ENCODE results near the gene TAS2R13. TPM values are rescaled to one million over a fixed set of nuclear protein-coding genes. Genes with fewer than 3 reads are reported as not detected.
A peak's percentile ranks its signal among the peaks of the same experiment; 100 is the strongest.

TAS2R13 gene
- total and polyA plus RNA-seq, 3 experiments from 2014 or later, result 0.26 to 0.27 TPM; not detected in 1

DNA sequence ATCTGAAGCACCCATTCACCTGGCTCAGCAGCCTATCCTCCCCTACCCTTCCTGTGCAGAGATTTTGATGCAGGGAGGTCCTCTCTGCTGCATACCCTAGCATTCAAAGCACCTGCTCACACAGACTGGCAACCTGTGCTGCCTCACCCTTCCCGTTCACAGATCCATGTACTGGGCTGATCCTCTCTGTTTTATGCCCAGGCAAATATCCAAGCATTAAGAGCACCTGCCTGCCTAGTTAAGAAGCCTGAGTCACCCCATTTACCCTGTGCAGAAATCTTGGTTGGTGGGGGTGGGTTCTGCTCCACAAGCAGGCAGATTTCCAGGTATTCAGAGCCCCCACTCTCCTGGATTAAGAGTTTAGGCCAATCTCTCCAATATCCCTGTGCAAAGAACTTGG, 8.4 kb downstream of the TAS2R13 start:
- H3K4me3 Mint-ChIP-seq, result no peak overlapping the region
- Histone ChIP-seq H3K27me3 (ENCODE audit: insufficient read depth, low read length, poor library complexity, severe bottlenecking) (no peaks in the 10 kb centered on the region), H3K27ac (ENCODE audit: low read depth, low read length) (no peak overlapping the region), H3K36me3 (ENCODE audit: insufficient read depth, low read length) (no peaks in the 10 kb centered on the region), H3K4me3 (ENCODE audit: low read length) (no peak overlapping the region), H3K9me3 (ENCODE audit: low read length) (peaks cover 7% of the 10 kb centered on the region), H3K4me1 (ENCODE audit: insufficient read depth, low read length) (no peaks in the 10 kb centered on the region)
- H3K9me3 Mint-ChIP-seq, result peaks cover 31 to 52% (median 34%) of the 10 kb centered on the region in 5 donors
- H3K27ac Mint-ChIP-seq, result no peak overlapping the region
- peaks cover 0 to 2% (median 0%) of the 10 kb centered on the region in 3 donors for H3K4me1 Mint-ChIP-seq
- POLR2A ChIA-PET, result no interaction called here
- no peak for DNase-seq
- no peaks in the 10 kb centered on the region for H3K27me3 Mint-ChIP-seq
- CTCF ChIA-PET, result no interaction called here
- peaks cover 8 to 71% (median 26%) of the 10 kb centered on the region in 3 donors for H3K36me3 Mint-ChIP-seq

DNA sequence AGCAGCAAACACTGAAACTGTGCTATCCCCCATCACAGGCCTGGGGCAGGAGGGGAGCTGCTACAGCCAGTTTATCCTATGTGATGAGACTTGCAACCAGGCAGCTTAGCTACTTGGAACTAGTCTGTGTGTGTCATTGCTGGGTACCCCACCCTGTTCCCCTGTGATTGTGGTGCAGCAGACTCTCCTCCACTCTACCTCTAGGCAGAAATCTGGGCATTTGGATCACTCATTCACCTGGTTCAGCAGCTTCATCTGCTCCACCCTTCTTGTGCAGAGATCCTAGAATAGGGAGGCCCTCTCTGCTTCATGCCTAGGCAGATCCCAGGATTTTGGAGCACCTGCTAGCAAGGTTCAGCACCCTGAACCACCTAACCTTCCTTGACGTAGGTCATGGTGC, 8.8 kb downstream of the TAS2R13 start:
- Histone ChIP-seq H3K4me3 (ENCODE audit: low read length) (no peak overlapping the region), H3K4me1 (ENCODE audit: insufficient read depth, low read length) (no peaks in the 10 kb centered on the region), H3K27ac (ENCODE audit: low read depth, low read length) (no peak overlapping the region), H3K36me3 (ENCODE audit: insufficient read depth, low read length) (no peaks in the 10 kb centered on the region), H3K9me3 (ENCODE audit: low read length) (peaks cover 7% of the 10 kb centered on the region), H3K27me3 (ENCODE audit: insufficient read depth, low read length, poor library complexity, severe bottlenecking) (no peaks in the 10 kb centered on the region)
- Mint-ChIP-seq H3K4me3 (no peak overlapping the region), H3K27ac (no peak overlapping the region), H3K27me3 (no peaks in the 10 kb centered on the region), H3K9me3 (peaks cover 30 to 47% (median 34%) of the 10 kb centered on the region in 5 donors), H3K4me1 (peaks cover 0 to 2% (median 0%) of the 10 kb centered on the region in 3 donors), H3K36me3 (peaks cover 8 to 71% (median 26%) of the 10 kb centered on the region in 3 donors)
- POLR2A ChIA-PET, result no interaction called here
- DNase-seq, result no peak
- CTCF ChIA-PET, result no interaction called here

DNA sequence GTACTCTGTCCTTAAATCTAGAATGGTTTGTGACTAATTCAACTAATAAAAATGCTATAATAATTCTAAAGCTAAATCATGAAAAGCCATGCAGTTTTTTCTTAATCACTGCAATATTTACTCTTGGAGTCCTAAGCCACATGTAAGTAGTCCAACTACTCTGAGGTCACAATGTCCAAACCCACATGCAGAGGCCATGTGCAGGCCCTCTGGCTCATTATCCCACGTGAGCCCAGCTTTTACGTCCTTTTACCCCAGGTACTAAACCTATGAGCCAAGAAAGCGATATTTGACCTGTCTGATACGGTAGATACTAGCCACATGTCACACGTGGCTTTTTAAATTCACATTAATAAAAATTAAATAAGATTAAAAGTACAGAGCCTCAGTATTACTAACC, 12.5 kb downstream of the TAS2R13 start:
- H3K27ac Mint-ChIP-seq, result no peak overlapping the region
- Histone ChIP-seq H3K27me3 (ENCODE audit: insufficient read depth, low read length, poor library complexity, severe bottlenecking) (no peaks in the 10 kb centered on the region), H3K27ac (ENCODE audit: low read depth, low read length) (no peak overlapping the region), H3K4me3 (ENCODE audit: low read length) (no peak overlapping the region), H3K9me3 (ENCODE audit: low read length) (no peaks in the 10 kb centered on the region), H3K36me3 (ENCODE audit: insufficient read depth, low read length) (no peaks in the 10 kb centered on the region), H3K4me1 (ENCODE audit: insufficient read depth, low read length) (no peaks in the 10 kb centered on the region)
- H3K4me3 Mint-ChIP-seq, result no peak overlapping the region
- DNase-seq, result no peak
- H3K9me3 Mint-ChIP-seq, result peaks cover 0 to 12% (median 4%) of the 10 kb centered on the region in 5 donors
- POLR2A ChIA-PET, result no interaction called here
- no peaks in the 10 kb centered on the region for H3K27me3 Mint-ChIP-seq
- peaks cover 14 to 61% (median 15%) of the 10 kb centered on the region in 3 donors for H3K36me3 Mint-ChIP-seq
- CTCF ChIA-PET, result no interaction called here
- peaks cover 0 to 2% (median 0%) of the 10 kb centered on the region in 3 donors for H3K4me1 Mint-ChIP-seq

DNA sequence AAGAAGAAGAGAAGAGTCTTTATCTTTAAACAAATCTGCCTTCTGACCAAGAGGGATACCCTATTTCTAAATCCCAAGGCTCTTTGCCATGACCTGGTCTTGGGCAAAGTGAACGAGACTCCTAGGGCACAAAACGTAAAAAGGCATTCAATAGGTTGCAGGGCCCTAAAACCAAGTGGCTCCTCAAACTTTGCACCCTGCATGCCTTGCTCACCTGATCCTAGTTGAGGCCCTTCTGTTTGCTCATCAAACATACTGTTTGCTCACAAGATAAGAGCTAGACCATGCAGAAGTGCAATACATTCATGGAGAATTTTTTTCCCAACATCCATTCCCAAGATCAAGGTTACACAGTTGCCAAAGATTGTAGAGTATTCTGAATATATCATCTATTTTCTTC, 17.4 kb downstream of the TAS2R13 start:
- Mint-ChIP-seq H3K27ac (no peak overlapping the region), H3K27me3 (no peaks in the 10 kb centered on the region), H3K4me3 (no peak overlapping the region), H3K36me3 (peaks cover 8 to 32% (median 21%) of the 10 kb centered on the region in 3 donors), H3K9me3 (peaks cover 0 to 4% (median 0%) of the 10 kb centered on the region in 5 donors), H3K4me1 (peaks cover 0 to under 1% (median 0%) of the 10 kb centered on the region in 3 donors)
- POLR2A ChIA-PET, result no interaction called here
- H3K36me3 ChIP-seq (ENCODE audit: insufficient read depth, low read length), result no peaks in the 10 kb centered on the region
- CTCF ChIA-PET, result no interaction called here
- no peak overlapping the region for H3K4me3 ChIP-seq (ENCODE audit: low read length)
- H3K4me1 ChIP-seq (ENCODE audit: insufficient read depth, low read length), result no peaks in the 10 kb centered on the region
- no peaks in the 10 kb centered on the region for H3K9me3 ChIP-seq (ENCODE audit: low read length)
- no peaks in the 10 kb centered on the region for H3K27me3 ChIP-seq (ENCODE audit: insufficient read depth, low read length, poor library complexity, severe bottlenecking)
- no peak for DNase-seq
- H3K27ac ChIP-seq (ENCODE audit: low read depth, low read length), result no peak overlapping the region

DNA sequence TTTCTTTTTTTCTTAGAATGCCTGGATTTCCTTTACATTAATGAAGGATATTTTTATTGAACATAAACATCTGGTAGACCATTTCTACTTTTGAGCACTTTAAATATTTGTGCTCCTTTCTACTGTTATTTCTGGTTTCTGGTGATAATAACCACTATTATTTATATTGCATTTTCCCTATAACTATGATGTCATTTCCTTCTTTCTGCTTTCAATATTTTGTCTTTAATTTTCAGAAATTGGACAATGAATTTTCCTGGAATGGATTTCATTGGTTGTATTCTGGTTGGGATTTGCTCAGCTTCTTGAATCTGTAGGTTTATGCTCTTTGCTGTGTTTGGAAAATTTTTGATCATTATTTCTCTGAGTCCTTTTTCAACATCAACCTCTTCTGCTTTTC, 20.1 kb downstream of the TAS2R13 start:
- Mint-ChIP-seq H3K4me3 (no peak overlapping the region), H3K9me3 (peaks cover 0 to 4% (median 0%) of the 10 kb centered on the region in 5 donors), H3K27me3 (no peaks in the 10 kb centered on the region), H3K27ac (no peak overlapping the region), H3K36me3 (peaks cover 4 to 26% (median 16%) of the 10 kb centered on the region in 3 donors), H3K4me1 (peaks cover 0 to 5% (median 0%) of the 10 kb centered on the region in 3 donors)
- ChIA-PET CTCF (no interaction called here), POLR2A (no interaction called here)
- H3K27me3 ChIP-seq (ENCODE audit: insufficient read depth, low read length, poor library complexity, severe bottlenecking), result no peaks in the 10 kb centered on the region
- H3K9me3 ChIP-seq (ENCODE audit: low read length), result no peaks in the 10 kb centered on the region
- H3K36me3 ChIP-seq (ENCODE audit: insufficient read depth, low read length), result no peaks in the 10 kb centered on the region
- H3K27ac ChIP-seq (ENCODE audit: low read depth, low read length), result no peak overlapping the region
- H3K4me3 ChIP-seq (ENCODE audit: low read length), result no peak overlapping the region
- no peaks in the 10 kb centered on the region for H3K4me1 ChIP-seq (ENCODE audit: insufficient read depth, low read length)
- DNase-seq, result no peak

GRCh38 chr12:10884086-10884725, 25.2 kb downstream of the TAS2R13 start, which contains the start of gene PRH1:
TSS of gene PRH1 (minus strand) at chr12:10884255. CDS start at chr12:10884217, 38 bp downstream.
- no peaks in the 10 kb centered on the region for H3K36me3 ChIP-seq (ENCODE audit: insufficient read depth, low read length)
- H3K9me3 ChIP-seq (ENCODE audit: low read length), result no peaks in the 10 kb centered on the region
- H3K27me3 ChIP-seq (ENCODE audit: insufficient read depth, low read length, poor library complexity, severe bottlenecking), result no peaks in the 10 kb centered on the region
- no peak within 1 kb of the TSS for H3K27ac ChIP-seq (ENCODE audit: low read depth, low read length)
- peak within 1 kb of the TSS in 1 of 8 donors; percentile 17 for H3K27ac Mint-ChIP-seq
- H3K4me1 Mint-ChIP-seq, result peaks cover 0 to 5% (median 0%) of the 10 kb centered on the region in 3 donors
- H3K4me3 ChIP-seq (ENCODE audit: low read length), result no peak within 1 kb of the TSS
- CTCF ChIA-PET, result no interaction called here
- H3K4me1 ChIP-seq (ENCODE audit: insufficient read depth, low read length), result no peaks in the 10 kb centered on the region
- no peaks in the 10 kb centered on the region for H3K9me3 Mint-ChIP-seq
- H3K36me3 Mint-ChIP-seq, result peaks cover 9 to 26% (median 14%) of the 10 kb centered on the region in 3 donors
- H3K27me3 Mint-ChIP-seq, result no peaks in the 10 kb centered on the region
- H3K4me3 Mint-ChIP-seq, result no peak within 1 kb of the TSS
- DNase-seq, result no peak
- POLR2A ChIA-PET, result no interaction called here

DNA sequence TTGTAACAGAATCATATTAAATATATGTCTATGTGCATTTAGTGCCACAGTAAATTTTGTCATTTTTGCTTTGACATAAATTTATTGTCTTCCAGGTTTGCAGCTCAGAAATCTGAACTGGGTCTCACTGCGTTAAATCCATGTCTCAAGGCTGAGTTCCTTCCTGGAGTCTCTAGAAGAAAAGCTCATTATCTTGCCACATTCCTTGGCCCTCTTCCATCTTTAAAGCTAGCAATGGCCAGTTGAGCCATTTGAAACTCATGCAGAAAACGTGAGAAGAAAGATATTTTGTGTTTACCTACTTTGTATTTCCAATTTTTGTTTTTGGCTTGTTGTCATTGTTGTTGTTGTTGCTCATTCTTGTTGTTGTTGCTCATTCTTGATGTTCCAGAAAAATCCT, 36.0 kb downstream of the TAS2R13 start:
- H3K9me3 Mint-ChIP-seq, result peaks cover 0 to 11% (median 7%) of the 10 kb centered on the region in 5 donors
- ChIA-PET POLR2A (no interaction called here), CTCF (no interaction called here)
- Histone ChIP-seq H3K27ac (ENCODE audit: low read depth, low read length) (no peak overlapping the region), H3K36me3 (ENCODE audit: insufficient read depth, low read length) (peaks cover 4% of the 10 kb centered on the region), H3K9me3 (ENCODE audit: low read length) (no peaks in the 10 kb centered on the region), H3K4me3 (ENCODE audit: low read length) (no peak overlapping the region), H3K27me3 (ENCODE audit: insufficient read depth, low read length, poor library complexity, severe bottlenecking) (no peaks in the 10 kb centered on the region), H3K4me1 (ENCODE audit: insufficient read depth, low read length) (no peaks in the 10 kb centered on the region)
- peak overlapping the region in 2 of 8 donors; percentile 9 to 43 for H3K27ac Mint-ChIP-seq
- peaks cover 21 to 59% (median 22%) of the 10 kb centered on the region in 3 donors for H3K36me3 Mint-ChIP-seq
- no peaks in the 10 kb centered on the region for H3K4me1 Mint-ChIP-seq
- no peak for DNase-seq
- no peaks in the 10 kb centered on the region for H3K27me3 Mint-ChIP-seq
- H3K4me3 Mint-ChIP-seq, result no peak overlapping the region

GRCh38 chr12:10867381-10867780, 42.0 kb downstream of the TAS2R13 start:
- ChIA-PET CTCF (no interaction called here), POLR2A (no interaction called here)
- peaks cover 18 to 61% (median 24%) of the 10 kb centered on the region in 3 donors for H3K36me3 Mint-ChIP-seq
- Histone ChIP-seq H3K4me1 (ENCODE audit: insufficient read depth, low read length) (no peaks in the 10 kb centered on the region), H3K4me3 (ENCODE audit: low read length) (no peak overlapping the region), H3K9me3 (ENCODE audit: low read length) (no peaks in the 10 kb centered on the region), H3K36me3 (ENCODE audit: insufficient read depth, low read length) (no peaks in the 10 kb centered on the region), H3K27ac (ENCODE audit: low read depth, low read length) (no peak overlapping the region), H3K27me3 (ENCODE audit: insufficient read depth, low read length, poor library complexity, severe bottlenecking) (no peaks in the 10 kb centered on the region)
- H3K27ac Mint-ChIP-seq, result no peak overlapping the region
- no peak overlapping the region for H3K4me3 Mint-ChIP-seq
- peaks cover 14 to 26% (median 15%) of the 10 kb centered on the region in 5 donors for H3K9me3 Mint-ChIP-seq
- no peak for DNase-seq
- H3K4me1 Mint-ChIP-seq, result peaks cover 0 to 1% (median 0%) of the 10 kb centered on the region in 3 donors
- no peaks in the 10 kb centered on the region for H3K27me3 Mint-ChIP-seq

All from CD8-positive, alpha-beta memory T cell (primary cell).